K562 (cell line): ENCODE measurements around the gene POP5. TPM values are rescaled to one million over a fixed set of nuclear protein-coding genes. Genes with fewer than 3 reads are reported as not detected.

Experiments
- E2F3 ChIP-seq: fragments of 250-450 bp; sonication (Bioruptor Pico); IDR thresholded peaks from 2 replicates; pipeline ENCODE4 v1.4.0; 2020; ENCODE audit warnings: mild to moderate bottlenecking
- EHMT2 ChIP-seq: fragments of 450-650 bp; IDR thresholded peaks from 2 replicates; pipeline ENCODE4 v1.6.1; 2018; ENCODE audit warnings: antibody characterized with exemption
- HEY1 ChIP-seq: fragments of 250-450 bp; sonication (Bioruptor Pico); IDR thresholded peaks from 2 replicates; pipeline ENCODE4 v1.5.0; 2020; ENCODE audit warnings: mild to moderate bottlenecking, moderate library complexity, borderline replicate concordance
- MAFK ChIP-seq: IDR thresholded peaks from 2 replicates; pipeline ENCODE4 v1.6.1; 2011; ENCODE audit warnings: low read length, improper control_type of control experiment
- POLR3G ChIP-seq: IDR thresholded peaks from 2 replicates; pipeline ENCODE4 v1.6.1; 2011; ENCODE audit not compliant: insufficient read length, insufficient replicate concordance; ENCODE audit errors: extremely low read depth
- RHOXF2B ChIP-seq: fragments of 250-450 bp; sonication (Bioruptor Pico); conservative IDR thresholded peaks from 2 replicates; pipeline ENCODE4 v1.5.1; 2021
- SMAD3 ChIP-seq: fragments of 450-650 bp; formaldehyde crosslinking; conservative IDR thresholded peaks from 2 replicates; pipeline ENCODE4 v1.4.0; 2020; ENCODE audit warnings: mild to moderate bottlenecking
- SP1 ChIP-seq: sonication (generic); formaldehyde crosslinking; IDR thresholded peaks from 2 replicates; pipeline ENCODE4 v1.8.1; 2022; ENCODE audit warnings: mild to moderate bottlenecking, missing genetic modification reagents
- TBL1XR1 ChIP-seq, 2 experiments: IDR thresholded peaks; 2 replicates each; pipeline ENCODE4 v1.6.1; 2012; ENCODE audit warnings: improper control_type of control experiment in 2 of 2, low read length in 2 of 2, mild to moderate bottlenecking in 1 of 2
- TRIM24 ChIP-seq, 2 experiments: fragments of 450-650 bp; IDR thresholded peaks; 2 replicates each; pipeline ENCODE4 v1.6.1; 2016
- ZFPM2 ChIP-seq: fragments of 250-450 bp; sonication (Bioruptor Pico); IDR thresholded peaks from 2 replicates; pipeline ENCODE4 v1.5.1; 2022; ENCODE audit warnings: mild to moderate bottlenecking
- ZNF121 ChIP-seq: sonication (generic); formaldehyde crosslinking; conservative IDR thresholded peaks from 2 replicates; pipeline ENCODE4 v1.8.0; 2022; ENCODE audit warnings: missing genetic modification reagents
- ZNF778 ChIP-seq: fragments of 450-650 bp; formaldehyde crosslinking; IDR thresholded peaks from 2 replicates; pipeline ENCODE4 v1.4.0; 2020; ENCODE audit warnings: mild to moderate bottlenecking, moderate library complexity
- polyA plus RNA-seq, 8 experiments: library from polyadenylated mRNA; depleted of rRNA in 4 of 8; stranded (reverse) in 5 of 8; unstranded in 3 of 8; fragments of >200 nt; fragmentation: Nextera tagmentation in 2 of 8; fragmentation: Illumina TruSeq in 1 of 8; extraction: Ambion mirVana in 2 of 8; extraction: Trizol in 1 of 8; gene quantifications; 2 replicates each; pipeline versions ENCODE4 v1.2.1 to v1.2.3, GENCODE V29; 2011 to 2014; ENCODE audit warnings: inconsistent platforms in 1 of 8, missing spikeins in 1 of 8
- total RNA-seq, 7 experiments: library from RNA; depleted of rRNA in 6 of 7; stranded (reverse); fragments of >200 nt in 6 of 7; fragmentation: Illumina TruSeq in 2 of 7; extraction: Trizol in 2 of 7; gene quantifications; 2 replicates each; pipeline versions ENCODE4 v1.2.1 to v1.2.3, GENCODE V29; 2011 to 2021; ENCODE audit warnings: low replicate concordance in 1 of 7
- TF ChIP-seq, protein P1 (sequence below): fragments of 250-450 bp; sonication (Bioruptor Pico); IDR thresholded peaks from 2 replicates; pipeline ENCODE4 v1.4.0; 2020; ENCODE audit warnings: mild to moderate bottlenecking, moderate library complexity
- TF ChIP-seq, protein P2 (sequence below): sonication (generic); formaldehyde crosslinking; IDR thresholded peaks from 2 replicates; pipeline ENCODE4 v1.9.0; 2022; ENCODE audit warnings: mild to moderate bottlenecking, missing genetic modification reagents
- TF ChIP-seq, protein P3 (sequence below): fragments of 450-650 bp; IDR thresholded peaks from 2 replicates; pipeline ENCODE4 v1.6.1; 2018; ENCODE audit not compliant: partially characterized antibody
- TF ChIP-seq, protein P4 (sequence below): sonication (generic); IDR thresholded peaks from 2 replicates; pipeline ENCODE4 v1.6.1; 2016
- TF ChIP-seq, protein P5 (sequence below): sonication (generic); formaldehyde crosslinking; IDR thresholded peaks from 2 replicates; pipeline ENCODE4 v1.8.1; 2023; ENCODE audit warnings: mild to moderate bottlenecking, missing genetic modification reagents

Gene POP5
- total and polyA plus RNA-seq, 9 of the 15 experiments (the other 6 are each of a cell fraction or from before 2014, with no cell fraction given) = 57.5 to 253 (median 73.8) TPM

DNA sequence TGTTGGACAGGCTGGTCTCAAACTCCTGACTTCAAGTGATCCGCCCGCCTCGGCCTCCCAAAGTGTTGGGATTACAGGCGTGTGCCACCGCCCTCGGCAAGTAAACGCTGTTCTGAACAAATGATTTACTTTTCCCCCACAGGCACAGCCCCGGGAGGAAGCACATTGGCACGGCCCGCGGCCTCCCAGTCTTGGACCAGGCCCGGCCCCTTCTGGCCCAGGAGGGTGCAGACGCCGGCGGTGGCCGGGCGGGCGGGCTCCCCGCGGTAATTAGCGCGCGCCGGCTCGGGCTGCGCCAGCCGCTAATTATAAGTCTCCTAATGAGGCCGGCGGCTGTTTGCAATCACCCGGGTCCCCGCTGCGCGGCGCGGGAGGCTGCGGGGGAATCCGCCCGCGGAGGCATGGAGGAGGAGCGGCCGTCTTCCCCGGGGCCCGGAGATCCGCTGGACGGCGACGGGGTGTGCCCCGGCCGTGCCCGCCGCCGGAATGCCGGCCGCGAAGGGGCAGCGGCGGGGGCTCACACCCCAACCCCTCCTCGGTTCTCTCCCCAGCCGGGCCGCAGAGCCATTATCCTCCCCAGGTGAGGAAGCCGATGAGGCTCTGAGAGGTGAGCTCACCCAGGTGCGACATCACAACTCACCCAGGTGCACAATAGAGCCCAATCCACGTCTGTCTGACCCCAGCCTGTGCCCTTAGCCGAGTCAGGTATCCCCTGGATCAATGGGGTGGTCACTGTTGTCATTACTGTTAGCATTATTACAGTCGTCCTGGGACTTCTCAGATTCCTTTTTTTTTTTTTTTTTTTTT, 3.3 kb upstream of the POP5 start (continued):
- TF ChIP-seq, protein P1, sequence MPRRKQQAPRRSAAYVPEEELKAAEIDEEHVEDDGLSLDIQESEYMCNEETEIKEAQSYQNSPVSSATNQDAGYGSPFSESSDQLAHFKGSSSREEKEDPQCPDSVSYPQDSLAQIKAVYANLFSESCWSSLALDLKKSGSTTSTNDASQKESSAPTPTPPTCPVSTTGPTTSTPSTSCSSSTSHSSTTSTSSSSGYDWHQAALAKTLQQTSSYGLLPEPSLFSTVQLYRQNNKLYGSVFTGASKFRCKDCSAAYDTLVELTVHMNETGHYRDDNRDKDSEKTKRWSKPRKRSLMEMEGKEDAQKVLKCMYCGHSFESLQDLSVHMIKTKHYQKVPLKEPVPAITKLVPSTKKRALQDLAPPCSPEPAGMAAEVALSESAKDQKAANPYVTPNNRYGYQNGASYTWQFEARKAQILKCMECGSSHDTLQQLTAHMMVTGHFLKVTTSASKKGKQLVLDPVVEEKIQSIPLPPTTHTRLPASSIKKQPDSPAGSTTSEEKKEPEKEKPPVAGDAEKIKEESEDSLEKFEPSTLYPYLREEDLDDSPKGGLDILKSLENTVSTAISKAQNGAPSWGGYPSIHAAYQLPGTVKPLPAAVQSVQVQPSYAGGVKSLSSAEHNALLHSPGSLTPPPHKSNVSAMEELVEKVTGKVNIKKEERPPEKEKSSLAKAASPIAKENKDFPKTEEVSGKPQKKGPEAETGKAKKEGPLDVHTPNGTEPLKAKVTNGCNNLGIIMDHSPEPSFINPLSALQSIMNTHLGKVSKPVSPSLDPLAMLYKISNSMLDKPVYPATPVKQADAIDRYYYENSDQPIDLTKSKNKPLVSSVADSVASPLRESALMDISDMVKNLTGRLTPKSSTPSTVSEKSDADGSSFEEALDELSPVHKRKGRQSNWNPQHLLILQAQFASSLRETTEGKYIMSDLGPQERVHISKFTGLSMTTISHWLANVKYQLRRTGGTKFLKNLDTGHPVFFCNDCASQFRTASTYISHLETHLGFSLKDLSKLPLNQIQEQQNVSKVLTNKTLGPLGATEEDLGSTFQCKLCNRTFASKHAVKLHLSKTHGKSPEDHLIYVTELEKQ = no peak
- TF ChIP-seq ZNF121 (no peak), ZNF778 (CRISPR knock-in tag) (no peak), TBL1XR1 (IDR thresholded peaks at IDR 0.05; ENCODE audit: low read length in 2 of 2) (no peak), SP1 (CRISPR knock-in tag) (no peak), TRIM24 (IDR thresholded peaks at IDR 0.05) (no peak), EHMT2 (no peak), E2F3 (CRISPR knock-in tag) (no peak), POLR3G (no peak), SMAD3 (CRISPR knock-in tag) (no peak), RHOXF2B (no peak), MAFK (no peak), HEY1 (no peak), ZFPM2 (CRISPR knock-in tag) (no peak)
- TF ChIP-seq, protein P2, sequence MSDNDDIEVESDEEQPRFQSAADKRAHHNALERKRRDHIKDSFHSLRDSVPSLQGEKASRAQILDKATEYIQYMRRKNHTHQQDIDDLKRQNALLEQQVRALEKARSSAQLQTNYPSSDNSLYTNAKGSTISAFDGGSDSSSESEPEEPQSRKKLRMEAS (CRISPR knock-in tag) = no peak
- TF ChIP-seq, protein P3, sequence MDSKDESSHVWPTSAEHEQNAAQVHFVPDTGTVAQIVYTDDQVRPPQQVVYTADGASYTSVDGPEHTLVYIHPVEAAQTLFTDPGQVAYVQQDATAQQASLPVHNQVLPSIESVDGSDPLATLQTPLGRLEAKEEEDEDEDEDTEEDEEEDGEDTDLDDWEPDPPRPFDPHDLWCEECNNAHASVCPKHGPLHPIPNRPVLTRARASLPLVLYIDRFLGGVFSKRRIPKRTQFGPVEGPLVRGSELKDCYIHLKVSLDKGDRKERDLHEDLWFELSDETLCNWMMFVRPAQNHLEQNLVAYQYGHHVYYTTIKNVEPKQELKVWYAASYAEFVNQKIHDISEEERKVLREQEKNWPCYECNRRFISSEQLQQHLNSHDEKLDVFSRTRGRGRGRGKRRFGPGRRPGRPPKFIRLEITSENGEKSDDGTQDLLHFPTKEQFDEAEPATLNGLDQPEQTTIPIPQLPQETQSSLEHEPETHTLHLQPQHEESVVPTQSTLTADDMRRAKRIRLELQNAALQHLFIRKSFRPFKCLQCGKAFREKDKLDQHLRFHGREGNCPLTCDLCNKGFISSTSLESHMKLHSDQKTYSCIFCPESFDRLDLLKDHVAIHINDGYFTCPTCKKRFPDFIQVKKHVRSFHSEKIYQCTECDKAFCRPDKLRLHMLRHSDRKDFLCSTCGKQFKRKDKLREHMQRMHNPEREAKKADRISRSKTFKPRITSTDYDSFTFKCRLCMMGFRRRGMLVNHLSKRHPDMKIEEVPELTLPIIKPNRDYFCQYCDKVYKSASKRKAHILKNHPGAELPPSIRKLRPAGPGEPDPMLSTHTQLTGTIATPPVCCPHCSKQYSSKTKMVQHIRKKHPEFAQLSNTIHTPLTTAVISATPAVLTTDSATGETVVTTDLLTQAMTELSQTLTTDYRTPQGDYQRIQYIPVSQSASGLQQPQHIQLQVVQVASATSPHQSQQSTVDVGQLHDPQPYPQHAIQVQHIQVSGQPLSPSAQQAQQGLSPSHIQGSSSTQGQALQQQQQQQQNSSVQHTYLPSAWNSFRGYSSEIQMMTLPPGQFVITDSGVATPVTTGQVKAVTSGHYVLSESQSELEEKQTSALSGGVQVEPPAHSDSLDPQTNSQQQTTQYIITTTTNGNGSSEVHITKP = no peak
- TF ChIP-seq, protein P4, sequence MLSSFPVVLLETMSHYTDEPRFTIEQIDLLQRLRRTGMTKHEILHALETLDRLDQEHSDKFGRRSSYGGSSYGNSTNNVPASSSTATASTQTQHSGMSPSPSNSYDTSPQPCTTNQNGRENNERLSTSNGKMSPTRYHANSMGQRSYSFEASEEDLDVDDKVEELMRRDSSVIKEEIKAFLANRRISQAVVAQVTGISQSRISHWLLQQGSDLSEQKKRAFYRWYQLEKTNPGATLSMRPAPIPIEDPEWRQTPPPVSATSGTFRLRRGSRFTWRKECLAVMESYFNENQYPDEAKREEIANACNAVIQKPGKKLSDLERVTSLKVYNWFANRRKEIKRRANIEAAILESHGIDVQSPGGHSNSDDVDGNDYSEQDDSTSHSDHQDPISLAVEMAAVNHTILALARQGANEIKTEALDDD = no peak
- TF ChIP-seq, protein P5, sequence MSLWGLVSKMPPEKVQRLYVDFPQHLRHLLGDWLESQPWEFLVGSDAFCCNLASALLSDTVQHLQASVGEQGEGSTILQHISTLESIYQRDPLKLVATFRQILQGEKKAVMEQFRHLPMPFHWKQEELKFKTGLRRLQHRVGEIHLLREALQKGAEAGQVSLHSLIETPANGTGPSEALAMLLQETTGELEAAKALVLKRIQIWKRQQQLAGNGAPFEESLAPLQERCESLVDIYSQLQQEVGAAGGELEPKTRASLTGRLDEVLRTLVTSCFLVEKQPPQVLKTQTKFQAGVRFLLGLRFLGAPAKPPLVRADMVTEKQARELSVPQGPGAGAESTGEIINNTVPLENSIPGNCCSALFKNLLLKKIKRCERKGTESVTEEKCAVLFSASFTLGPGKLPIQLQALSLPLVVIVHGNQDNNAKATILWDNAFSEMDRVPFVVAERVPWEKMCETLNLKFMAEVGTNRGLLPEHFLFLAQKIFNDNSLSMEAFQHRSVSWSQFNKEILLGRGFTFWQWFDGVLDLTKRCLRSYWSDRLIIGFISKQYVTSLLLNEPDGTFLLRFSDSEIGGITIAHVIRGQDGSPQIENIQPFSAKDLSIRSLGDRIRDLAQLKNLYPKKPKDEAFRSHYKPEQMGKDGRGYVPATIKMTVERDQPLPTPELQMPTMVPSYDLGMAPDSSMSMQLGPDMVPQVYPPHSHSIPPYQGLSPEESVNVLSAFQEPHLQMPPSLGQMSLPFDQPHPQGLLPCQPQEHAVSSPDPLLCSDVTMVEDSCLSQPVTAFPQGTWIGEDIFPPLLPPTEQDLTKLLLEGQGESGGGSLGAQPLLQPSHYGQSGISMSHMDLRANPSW (CRISPR knock-in tag) = no peak
